Measurements from ENCODE around the gene CPAMD8.

DNA sequence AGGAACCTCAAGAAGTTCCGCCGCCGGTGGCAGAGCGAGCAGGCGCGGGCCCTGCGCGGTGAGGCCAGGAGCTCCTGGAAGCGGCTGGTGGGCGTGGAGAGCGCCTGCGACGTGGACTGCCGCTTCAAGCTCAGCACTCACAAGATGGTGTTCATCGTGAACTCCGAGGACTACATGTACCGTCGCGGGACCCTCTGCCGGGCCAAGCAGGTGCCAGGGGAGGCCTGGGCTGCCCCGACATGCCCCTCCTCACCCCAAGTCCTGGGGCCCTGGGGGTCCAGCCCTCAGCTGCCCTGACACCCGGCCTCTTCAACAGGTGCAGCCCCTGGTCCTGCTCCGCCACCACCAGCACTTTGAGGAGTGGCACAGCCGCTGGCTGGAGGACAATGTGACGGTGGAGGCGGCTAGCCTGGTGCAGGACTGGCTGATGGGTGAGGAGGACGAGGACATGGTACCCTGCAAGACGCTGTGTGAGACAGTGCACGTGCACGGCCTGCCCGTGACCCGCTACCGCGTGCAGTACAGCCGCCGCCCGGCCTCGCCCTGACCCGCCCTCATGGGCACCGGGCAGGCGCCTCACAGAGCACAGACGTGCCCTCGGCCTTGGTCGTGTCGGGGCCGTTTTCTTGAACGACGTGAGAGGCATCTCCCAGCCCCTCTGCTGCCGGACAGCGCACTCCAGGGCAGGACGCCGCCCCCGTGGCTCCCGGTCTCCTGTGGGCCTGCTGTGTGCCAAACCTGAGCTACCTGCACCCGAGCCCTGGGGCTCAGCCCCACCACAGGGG, 148.2 kb downstream of the CPAMD8 start:
- TF ChIP-seq CTCF (IDR thresholded peaks at IDR 0.05 in 2 of 3, conservative IDR thresholded peaks at IDR 0.05 in 1 of 3; ENCODE audit: borderline replicate concordance in 1 of 3, insufficient read depth in 1 of 3, low read depth in 2 of 3, low read length in 2 of 3) (no peak), TCF7L2 (IDR thresholded peaks at IDR 0.05; ENCODE audit: borderline replicate concordance, extremely low read depth, insufficient read depth, insufficient read length) (no peak)
